ENCODE data around the gene GMDS.

Gene GMDS

GRCh38 chr6:1617466-1618310 is 627.7 kb downstream of the GMDS start:
- DNase-seq, result no peak

DNA sequence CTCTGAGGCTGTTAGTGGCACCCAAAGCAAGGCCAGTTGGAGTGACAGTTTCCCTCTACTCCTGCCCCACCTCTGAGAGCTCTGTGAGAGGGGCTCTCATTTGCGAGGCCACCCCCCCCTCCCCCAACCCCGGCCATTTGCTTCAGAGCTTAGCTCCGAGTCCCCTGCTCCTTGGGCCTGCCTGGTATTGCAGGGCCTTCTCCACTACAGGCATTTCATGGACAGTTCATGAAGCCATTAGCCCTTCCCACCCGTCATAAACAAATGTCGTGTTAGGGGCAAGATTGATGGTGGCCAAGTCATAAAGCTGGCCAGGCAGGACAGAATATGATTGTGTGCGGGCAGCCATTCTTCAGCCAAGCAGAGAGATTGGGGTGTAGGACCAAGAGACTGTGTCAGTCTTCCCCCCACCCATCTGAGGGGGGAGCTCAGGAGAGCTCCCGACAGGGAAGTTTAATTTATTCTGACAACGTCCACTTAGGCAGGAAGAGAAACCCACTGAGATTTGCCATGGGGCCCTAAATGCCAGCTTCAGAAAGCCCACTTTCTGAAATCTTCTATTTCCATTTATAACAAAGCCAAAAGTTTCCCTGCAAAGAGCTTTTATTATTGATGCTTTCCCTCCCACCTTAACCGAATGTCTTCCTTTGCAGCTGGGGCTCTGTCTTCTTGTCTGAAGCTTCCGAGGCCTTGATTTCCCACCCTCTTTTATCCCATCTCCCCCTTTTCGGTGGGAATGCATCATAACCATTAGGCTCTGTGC is 628.5 kb downstream of the GMDS start:
- DNase-seq, result no peak

GRCh38 chr6:1615853-1616420 is 629.5 kb downstream of the GMDS start:
- DNase-seq, result no peak

DNA sequence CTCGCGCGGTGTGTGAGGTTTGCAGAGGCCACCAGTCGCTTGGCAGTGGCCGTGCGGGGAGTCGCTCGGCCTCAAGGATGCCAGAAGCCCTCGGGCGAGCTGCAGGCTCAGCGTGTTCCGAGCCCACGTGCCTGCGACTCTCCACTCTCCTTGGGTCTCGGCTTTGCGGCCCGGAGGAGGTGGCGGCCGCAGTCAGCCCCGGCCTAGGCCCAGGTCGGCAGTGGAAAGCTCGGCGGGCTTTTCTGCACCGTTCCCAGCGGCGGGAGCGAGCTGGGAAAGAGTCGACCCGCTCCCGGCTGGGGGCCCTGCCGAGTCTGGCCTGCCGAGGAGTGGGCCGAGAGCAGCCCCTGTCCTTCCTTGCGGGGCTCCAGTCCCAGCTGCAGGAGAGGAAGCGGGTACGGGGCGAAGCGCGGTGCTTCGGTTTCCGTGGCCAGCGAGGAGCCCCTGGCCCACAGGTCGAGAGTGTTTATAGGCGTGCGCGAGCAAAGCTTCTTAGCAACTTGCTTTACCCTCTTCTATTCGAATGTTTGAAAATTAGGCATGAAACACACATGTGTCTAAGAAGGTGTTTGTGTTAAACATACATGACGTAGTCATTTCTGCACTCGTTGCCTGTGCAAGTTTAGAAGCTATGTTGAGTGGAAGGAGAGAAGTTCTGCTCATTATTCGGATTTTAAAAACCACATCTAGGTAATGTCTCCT is 630.1 kb downstream of the GMDS start:
- DNase-seq, result no peak

- no peak for DNase-seq
Measured at GRCh38 chr6:1614448-1615150, 630.8 kb downstream of the GMDS start.

DNA sequence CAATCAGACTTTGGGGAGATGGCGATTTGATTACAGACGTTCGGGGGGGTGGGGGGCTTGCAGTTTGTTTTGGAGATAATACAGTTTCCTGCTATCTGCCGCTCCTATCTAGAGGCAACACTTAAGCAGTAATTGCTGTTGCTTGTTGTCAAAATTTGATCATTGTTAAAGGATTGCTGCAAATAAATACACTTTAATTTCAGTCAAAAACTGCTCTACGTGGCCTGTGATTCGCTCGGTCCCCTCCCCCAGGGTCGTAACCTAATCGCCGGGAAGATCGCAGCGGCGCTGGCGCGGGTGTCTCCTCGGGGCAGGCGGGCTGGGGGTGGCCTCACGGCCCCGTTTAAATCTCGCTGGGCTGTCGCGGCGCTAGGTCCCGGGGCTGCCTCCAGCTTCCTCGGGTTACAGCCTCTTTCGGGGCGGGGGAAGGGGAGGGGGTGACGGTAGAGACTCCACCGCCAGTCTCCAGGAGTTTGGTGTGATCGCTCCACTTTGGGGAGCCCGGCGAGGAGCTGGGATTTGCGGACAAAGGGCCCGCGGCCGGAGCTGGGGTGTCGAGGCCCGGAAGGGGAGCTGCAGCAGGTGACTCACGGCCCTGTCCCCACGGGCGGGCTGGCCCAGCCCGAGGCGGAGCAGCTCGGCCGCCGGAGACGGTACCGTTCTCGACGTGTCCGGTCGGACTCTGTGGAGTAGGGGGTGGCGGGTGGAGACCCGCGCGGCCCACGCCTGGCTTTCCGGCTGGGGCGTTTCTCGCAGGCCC is 631.5 kb downstream of the GMDS start:
- DNase-seq, result no peak

GRCh38 chr6:1613346-1613687 is 632.1 kb downstream of the GMDS start:
- DNase-seq, result no peak

- no peak for DNase-seq
Measured at GRCh38 chr6:1612974-1613306, 632.5 kb downstream of the GMDS start.

- DNase-seq, result no peak
Measured at GRCh38 chr6:1612299-1612973, 633.0 kb downstream of the GMDS start.

GRCh38 chr6:1611572-1612298 is 633.7 kb downstream of the GMDS start:
- no peak for DNase-seq

GRCh38 chr6:1611322-1611571 is 634.2 kb downstream of the GMDS start:
- DNase-seq, result no peak

DNA sequence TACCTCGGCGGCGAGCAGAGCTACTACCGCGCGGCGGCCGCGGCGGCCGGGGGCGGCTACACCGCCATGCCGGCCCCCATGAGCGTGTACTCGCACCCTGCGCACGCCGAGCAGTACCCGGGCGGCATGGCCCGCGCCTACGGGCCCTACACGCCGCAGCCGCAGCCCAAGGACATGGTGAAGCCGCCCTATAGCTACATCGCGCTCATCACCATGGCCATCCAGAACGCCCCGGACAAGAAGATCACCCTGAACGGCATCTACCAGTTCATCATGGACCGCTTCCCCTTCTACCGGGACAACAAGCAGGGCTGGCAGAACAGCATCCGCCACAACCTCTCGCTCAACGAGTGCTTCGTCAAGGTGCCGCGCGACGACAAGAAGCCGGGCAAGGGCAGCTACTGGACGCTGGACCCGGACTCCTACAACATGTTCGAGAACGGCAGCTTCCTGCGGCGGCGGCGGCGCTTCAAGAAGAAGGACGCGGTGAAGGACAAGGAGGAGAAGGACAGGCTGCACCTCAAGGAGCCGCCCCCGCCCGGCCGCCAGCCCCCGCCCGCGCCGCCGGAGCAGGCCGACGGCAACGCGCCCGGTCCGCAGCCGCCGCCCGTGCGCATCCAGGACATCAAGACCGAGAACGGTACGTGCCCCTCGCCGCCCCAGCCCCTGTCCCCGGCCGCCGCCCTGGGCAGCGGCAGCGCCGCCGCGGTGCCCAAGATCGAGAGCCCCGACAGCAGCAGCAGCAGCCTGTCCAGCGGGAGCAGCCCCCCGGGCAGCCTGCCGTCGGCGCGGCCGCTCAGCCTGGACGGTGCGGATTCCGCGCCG is 634.7 kb downstream of the GMDS start:
- no peak for DNase-seq

- no peak for DNase-seq
Measured at GRCh38 chr6:1609648-1610496, 635.5 kb downstream of the GMDS start, which contains the start of gene FOXC1. FOXC1 (plus strand) TSS chr6:1609915; CDS start chr6:1610446, 531 bp downstream.

DNA sequence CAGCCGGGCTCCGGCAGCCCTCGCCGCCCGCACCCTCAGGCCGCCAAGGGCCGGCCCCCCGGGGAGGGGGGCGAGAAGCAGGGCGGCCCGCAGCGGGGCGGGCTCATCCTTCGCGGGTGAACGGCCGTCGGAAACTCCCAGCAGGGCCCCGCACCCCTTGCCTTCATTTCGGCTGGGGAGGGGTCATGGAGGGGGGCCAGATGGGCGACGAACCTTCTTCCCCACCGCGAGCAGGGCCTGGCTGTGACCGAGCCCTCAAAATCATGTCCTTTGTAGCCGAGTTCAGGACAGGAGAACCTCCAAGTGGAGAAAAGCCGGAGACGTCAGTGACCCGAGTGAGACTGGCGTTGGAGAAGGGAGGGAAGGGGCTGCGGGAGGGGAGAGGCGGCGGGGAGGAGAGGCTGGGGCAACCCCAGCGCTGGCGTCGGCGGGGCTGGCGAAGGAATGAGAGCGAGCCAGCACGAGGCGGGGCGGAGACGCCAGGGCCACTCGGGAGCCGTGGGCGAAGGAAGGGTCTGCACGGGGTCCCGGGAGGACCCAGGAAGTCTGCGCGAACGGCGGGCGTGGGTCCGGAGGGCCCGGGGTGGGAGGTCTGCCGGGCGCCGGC is 636.3 kb downstream of the GMDS start:
- no peak for DNase-seq

DNA sequence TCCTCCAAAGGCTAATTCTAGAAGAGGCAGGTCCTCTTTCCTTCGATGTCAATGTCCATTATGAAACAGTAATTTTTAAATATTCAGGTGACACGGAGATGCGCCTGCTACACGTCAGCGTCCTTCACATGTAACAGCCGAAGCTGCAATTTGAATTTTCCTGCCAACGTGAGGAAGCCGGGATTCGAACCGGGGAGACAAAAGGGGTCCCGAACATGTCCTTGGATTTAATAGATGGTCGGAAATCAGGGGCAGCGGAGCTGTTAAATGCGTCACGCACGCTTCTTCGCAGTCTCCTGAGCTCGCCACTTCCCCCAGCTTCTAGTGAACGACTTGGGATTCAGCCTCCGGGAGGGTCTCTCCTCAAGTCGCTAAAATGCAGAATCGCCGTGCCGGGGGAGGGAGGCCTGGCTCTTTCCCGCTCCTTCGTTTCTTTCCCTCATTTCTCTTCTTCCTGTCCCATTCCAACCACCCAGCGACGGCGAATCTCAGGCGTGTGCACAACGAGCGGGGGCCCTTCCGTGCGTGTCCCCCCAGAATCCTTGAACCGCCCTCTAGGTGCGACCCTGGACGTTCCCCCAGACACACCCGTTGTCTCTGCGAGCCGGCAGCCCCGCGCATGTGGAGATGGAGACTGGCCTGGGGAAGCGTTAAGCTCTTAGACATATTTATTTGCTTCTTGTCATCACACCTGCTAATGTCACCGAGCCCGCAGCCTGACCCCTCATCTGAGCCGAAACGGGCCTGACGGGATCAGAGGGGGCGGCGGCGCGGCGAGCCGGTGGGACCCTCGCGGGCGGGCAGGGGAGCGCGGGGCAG is 637.0 kb downstream of the GMDS start:
- no peak for DNase-seq

- DNase-seq, result no peak
Measured at GRCh38 chr6:1607516-1608221, 637.7 kb downstream of the GMDS start.

Data from SIG-M5 (cell line).